GM19239 (cell line): ENCODE measurements around the gene RNH1.

ENCODE experiments used
- DNase-seq: peaks from one replicate; pipeline ENCODE4 v3.0.0; 2011; ENCODE audit warnings: low spot score; ENCODE audit not compliant: insufficient read length
- FAIRE-seq: peaks from 2 replicates; lab custom pipeline; 2011; peaks lifted over from hg19 to GRCh38; lab: Jason Lieb, UNC

The RNH1 gene

GRCh38 chr11:501683-502287 lies 5.3 kb downstream of the RNH1 start:
- DNase-seq (no peak), FAIRE-seq (no peak)

DNA sequence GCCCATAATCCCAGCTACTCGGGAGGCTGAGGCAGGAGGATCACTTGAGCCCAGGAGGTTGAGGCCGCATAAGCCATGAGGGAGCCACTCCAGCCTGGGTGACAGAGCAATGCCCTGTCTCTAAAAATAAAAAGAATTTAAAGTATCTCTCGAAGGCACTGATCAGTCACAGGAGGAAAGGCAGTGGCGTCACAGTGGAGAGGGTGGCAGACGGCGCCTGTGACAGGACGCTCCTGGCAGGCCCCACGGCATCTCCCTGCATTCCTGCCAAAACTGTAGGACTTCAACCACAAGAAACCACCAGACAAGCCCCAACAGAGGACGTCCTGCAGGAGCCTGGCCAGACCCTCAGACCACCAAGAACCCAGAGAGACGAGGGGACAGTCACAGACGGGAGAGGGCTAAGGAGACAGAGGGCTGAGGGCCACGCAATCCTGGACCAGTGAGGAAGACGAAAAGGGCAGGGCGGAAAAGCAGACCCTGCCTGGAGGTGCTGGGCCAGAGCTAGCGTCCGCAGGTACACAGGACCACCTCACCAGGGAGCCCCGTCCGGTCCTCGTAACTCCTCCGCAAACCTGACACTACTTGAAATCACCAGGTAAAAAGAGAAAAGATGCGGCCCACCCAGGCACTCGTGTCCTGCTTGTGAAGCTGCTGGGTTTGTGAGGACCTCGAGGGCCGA lies 5.9 kb downstream of the RNH1 start:
- DNase-seq = no peak
- no peak for FAIRE-seq

- no peak for FAIRE-seq
- no peak for DNase-seq
Observed at GRCh38 chr11:499201-500076, 7.6 kb downstream of the RNH1 start.

- FAIRE-seq (no peak), DNase-seq (no peak)
Observed at GRCh38 chr11:498297-499181, 8.5 kb downstream of the RNH1 start.

DNA sequence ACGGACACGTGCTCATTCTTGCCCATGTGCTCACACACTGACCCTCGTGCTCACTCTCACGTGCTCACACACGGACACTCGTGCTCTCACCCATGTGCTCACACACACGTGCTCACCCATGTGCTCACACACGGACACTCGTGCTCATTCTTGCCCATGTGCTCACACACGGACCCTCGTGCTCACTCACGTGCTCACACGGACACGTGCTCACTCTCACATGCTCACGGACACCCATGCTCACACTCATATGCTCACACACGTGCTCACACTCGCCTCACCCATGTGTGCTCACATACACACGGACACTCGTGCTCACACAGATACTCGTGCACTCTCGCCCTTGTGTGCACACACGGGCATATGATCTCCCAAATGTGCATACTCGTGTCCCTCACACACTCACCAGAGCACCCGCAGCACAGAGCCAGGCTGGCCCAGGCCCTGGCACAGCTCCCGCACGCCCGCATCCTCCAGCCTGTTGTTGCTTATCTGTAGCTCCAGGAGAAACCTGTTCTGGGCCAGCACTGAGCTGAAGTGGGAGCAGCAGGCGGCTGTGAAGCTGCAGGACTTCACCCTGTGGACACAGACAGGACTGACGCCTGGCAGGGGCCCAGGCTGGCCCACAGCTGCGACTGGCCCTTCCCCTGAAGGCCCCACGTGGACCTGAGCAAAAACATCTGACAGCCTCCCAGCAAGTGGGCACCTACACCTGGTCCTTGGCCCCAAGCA lies 9.3 kb downstream of the RNH1 start:
- FAIRE-seq = no peak
- DNase-seq = no peak

- DNase-seq = no peak
- FAIRE-seq = no peak
Observed at GRCh38 chr11:496834-497564, 10.0 kb downstream of the RNH1 start.

DNA sequence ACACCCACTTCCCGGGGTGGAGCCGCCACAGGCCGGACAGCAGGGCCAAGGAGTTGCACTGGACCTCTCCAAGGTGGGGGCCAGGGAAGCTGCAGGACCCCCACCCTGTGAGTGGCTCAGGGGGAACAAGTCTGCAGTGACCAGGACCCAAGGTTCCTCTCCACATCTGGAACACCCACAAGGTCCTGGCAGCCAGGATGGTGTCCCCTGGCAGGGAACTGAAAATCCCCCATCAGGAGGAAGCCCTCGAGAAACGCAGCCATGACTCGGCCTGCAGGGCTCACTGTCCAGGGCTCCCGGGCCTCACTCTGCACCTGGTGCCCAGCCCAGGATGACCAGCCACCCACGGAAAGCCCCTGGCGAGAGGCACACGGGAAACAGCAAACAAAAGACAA lies 11.5 kb downstream of the RNH1 start:
- FAIRE-seq = no peak
- DNase-seq = no peak

GRCh38 chr11:494761-495536 lies 12.1 kb downstream of the RNH1 start:
- DNase-seq (no peak), FAIRE-seq (no peak)

GRCh38 chr11:492427-493226 lies 14.4 kb downstream of the RNH1 start:
- DNase-seq = no peak
- no peak for FAIRE-seq

- FAIRE-seq = no peak
Observed at GRCh38 chr11:491358-491757, 15.7 kb downstream of the RNH1 start.

DNA sequence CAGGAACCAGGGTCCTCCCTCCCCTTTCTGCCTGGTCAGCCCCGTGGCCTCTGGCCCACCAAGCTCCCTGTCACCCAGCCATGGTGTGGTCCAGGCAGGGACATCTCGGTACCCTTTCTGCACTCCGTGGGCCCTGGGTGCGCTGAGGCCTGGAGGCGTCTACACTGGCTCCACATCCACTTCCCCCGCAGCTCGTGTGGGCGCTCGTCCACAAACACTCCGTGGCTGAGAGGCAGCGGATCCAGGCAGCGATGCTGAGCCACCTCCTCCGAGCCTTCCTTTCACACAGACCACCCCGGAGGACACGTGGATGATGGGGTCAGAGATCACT lies 16.1 kb downstream of the RNH1 start:
- DNase-seq (no peak), FAIRE-seq (no peak)

More at GRCh38 chr11:491358-491757, 15.7 kb downstream of the RNH1 start:
- DNase-seq = no peak

GRCh38 chr11:490186-490929 lies 16.7 kb downstream of the RNH1 start:
- FAIRE-seq = no peak
- DNase-seq = no peak

- FAIRE-seq = no peak
- no peak for DNase-seq
Observed at GRCh38 chr11:489610-490185, 17.3 kb downstream of the RNH1 start.

DNA sequence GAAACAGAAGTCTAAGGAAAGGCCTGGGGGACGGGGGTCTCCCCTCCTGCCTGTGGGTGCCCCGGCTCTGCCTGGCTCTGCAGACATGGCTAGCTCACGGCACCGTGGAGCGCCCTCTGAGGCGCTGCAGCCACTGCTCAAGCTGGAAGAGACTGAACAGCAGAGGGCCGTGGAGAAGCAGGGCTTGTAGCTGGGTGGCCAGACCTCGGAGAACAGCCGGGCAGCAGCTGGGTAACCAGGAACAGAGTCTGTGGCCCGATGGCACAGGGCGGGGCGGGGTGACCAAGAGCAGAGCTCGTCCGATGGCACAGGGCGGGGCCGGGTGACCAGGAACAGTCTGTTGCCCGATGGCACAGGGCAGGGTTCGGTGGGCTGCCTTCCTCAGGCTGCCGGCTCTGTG lies 18.1 kb downstream of the RNH1 start:
- DNase-seq (no peak), FAIRE-seq (no peak)

DNA sequence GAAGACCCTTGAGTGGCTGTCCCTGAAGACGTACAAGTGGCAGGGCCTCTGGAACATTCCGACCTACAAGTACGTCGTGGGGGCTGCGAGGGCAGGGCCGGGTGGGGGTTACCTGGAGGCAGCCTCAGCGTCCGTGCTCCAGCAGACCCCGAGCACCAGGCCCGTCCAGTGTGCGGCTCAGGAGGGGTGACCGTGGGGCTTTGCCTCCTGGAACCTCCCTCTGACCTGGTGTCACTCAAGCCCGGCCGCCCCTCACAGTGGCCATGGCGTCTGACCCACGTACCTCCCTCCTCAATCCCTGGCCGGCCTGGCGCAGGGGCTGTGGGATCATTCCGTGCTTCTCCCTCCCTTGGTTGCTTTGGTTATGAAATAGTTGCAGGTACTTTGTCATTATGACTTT lies 18.5 kb downstream of the RNH1 start:
- DNase-seq (no peak), FAIRE-seq (no peak)

GRCh38 chr11:488062-488461 lies 19.0 kb downstream of the RNH1 start:
- FAIRE-seq (no peak), DNase-seq (no peak)
